NK-92 treated with Interleukin-12 subunit alpha and Interleukin-12 subunit beta, amount 100 ng/mL, for 24 hours (cell line): Measurements from ENCODE around the gene CHKA.

Experiments used
- DNase-seq: peaks from one replicate; lab custom pipeline; 2025; lab: John Stamatoyannopoulos, UW

The CHKA gene

GRCh38 chr11:68071281-68072048, 49.7 kb downstream of the CHKA start:
- DNase-seq: no peak

GRCh38 chr11:68067991-68068390, 53.2 kb downstream of the CHKA start:
- no peak for DNase-seq

GRCh38 chr11:68066742-68067141, 54.4 kb downstream of the CHKA start:
- no peak for DNase-seq

- DNase-seq: no peak
Observed at GRCh38 chr11:68065841-68066240, 55.3 kb downstream of the CHKA start.

- DNase-seq: no peak
Observed at GRCh38 chr11:68064926-68065325, 56.3 kb downstream of the CHKA start.

GRCh38 chr11:68061508-68061907, 59.7 kb downstream of the CHKA start:
- no peak for DNase-seq

- no peak for DNase-seq
Observed at GRCh38 chr11:68057807-68058206, 63.4 kb downstream of the CHKA start.

GRCh38 chr11:68056317-68057285, 64.6 kb downstream of the CHKA start:
- DNase-seq: no peak

- DNase-seq: no peak
Observed at GRCh38 chr11:68053981-68054812, 67.0 kb downstream of the CHKA start.

- DNase-seq: no peak
Observed at GRCh38 chr11:68053117-68053516, 68.1 kb downstream of the CHKA start.

- no peak for DNase-seq
Observed at GRCh38 chr11:68052137-68052873, 68.9 kb downstream of the CHKA start.

- no peak for DNase-seq
Observed at GRCh38 chr11:68051191-68052136, 69.7 kb downstream of the CHKA start.

GRCh38 chr11:68050371-68050841, 70.8 kb downstream of the CHKA start:
- no peak for DNase-seq

GRCh38 chr11:68049509-68050370, 71.4 kb downstream of the CHKA start:
- no peak for DNase-seq

GRCh38 chr11:68048681-68049508, 72.3 kb downstream of the CHKA start:
- no peak for DNase-seq

GRCh38 chr11:68047437-68048290, 73.5 kb downstream of the CHKA start:
- DNase-seq: no peak

- DNase-seq: no peak
Observed at GRCh38 chr11:68044898-68045351, 76.3 kb downstream of the CHKA start.
